Activated T-helper 9 cell treated with anti-CD3 and anti-CD28 coated beads, Interleukin-2, amount 50 U/mL, for 16 hours (primary cell): ENCODE data around the gene GRM3.

Experiments
- DNase-seq: peaks from one replicate; pipeline ENCODE4 v3.0.0-alpha.2; 2020; ENCODE audit warnings: low read depth

GRM3 gene

GRCh38 chr7:86904949-86905834, 261.5 kb downstream of the GRM3 start:
- DNase-seq, result no peak

DNA sequence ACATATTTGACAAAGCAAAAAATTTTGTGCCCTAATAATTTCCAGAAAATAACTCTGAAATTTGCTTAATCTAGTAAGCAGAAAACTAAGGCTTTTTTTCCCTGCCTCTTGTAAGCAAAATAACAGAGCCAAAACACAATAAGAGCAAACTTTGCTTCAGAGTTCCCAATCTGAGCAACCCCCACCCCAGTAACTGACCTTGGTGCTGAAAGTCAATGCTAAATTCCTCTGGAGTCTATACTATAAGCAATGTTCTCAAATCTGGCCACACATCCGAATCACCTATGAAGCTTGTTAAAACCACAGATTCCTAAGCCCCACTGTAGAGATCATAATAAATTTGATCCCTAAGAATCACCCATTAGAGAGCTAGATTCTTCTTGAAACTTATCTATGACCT, 265.2 kb downstream of the GRM3 start:
- no peak for DNase-seq

DNA sequence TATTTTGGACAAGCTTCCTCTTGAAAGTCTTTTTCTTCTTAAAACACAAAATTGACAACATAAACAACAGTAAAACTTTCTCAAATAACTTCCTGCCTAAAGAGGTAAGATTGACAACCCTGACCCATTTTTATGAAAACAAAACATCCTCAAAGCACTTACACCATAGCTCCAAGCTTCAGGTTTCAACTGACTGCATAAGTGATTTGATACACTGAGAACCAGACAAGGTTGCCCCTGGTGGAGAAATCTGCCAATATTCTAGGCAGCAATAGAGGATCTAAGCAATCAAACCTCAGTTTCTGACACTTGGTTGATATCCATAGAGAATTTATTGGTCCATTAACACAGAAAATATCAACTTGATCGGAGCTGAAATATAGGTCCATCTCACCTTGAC, 267.9 kb downstream of the GRM3 start:
- no peak for DNase-seq

DNA sequence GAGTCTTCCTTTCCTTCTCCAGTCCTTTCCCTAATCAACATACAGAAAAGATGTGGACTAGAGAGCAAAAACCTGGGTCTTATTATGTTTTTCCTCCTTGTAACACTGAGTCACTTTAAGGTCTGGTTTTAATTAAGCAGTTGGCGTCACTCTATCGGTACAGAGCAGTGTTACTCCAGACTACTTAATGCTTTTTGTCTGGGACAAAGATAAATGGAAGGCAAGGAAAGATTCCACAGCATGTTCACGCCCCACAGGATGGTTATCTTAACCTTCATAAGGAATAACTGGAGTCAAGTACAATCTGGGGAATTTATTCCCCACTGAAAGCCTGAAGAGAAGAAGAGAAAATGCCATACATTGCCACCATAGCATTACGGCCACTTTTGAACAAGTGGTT, 270.0 kb downstream of the GRM3 start:
- no peak for DNase-seq
